Left ventricle myocardium superior (tissue), 1 donor: Measurements from ENCODE around the gene BACE2. TPM values are rescaled to one million over a fixed set of nuclear protein-coding genes. Genes with fewer than 3 reads are reported as not detected.

Experiments
- ATAC-seq: fragments of 200-7000 bp; cut with Tn5 transposase; one replicate; pipeline ENCODE4 v1.9.1; 2020; ENCODE audit warnings: mild to moderate bottlenecking, moderate library complexity
- DNase-seq: peaks from one replicate; pipeline ENCODE4 v3.0.0-alpha.2; 2020
- intact Hi-C: fragments of 100-400 bp; cut with micrococcal nuclease; formaldehyde crosslinking; loops from one replicate; pipeline ENCODE4 v1.11.0; 2022
- total RNA-seq: library from RNA; stranded (reverse); fragmentation: NEBNext Ultra II Directional; extraction: Animal tissue kit (Norgen Biotek cat#: 25700); gene quantifications from one replicate; pipeline ENCODE4 v1.2.1, GENCODE V29; 2021
- donor health status: DM: no; HTN: yes; CAD: no; lungs with severe emphysema.

BACE2 gene
- total RNA-seq, 1 donor from 2014 or later, result 12.7 TPM

GRCh38 chr21:41207401-41208375, 39.7 kb downstream of the BACE2 start:
- DNase-seq, result peak; percentile 81
- intact Hi-C loops, result no loop called here
- peak; percentile 92 for ATAC-seq

- intact Hi-C loops, result no loop called here
- ATAC-seq (no peak), DNase-seq (no peak)
Observed at GRCh38 chr21:41208376-41208763, 40.4 kb downstream of the BACE2 start.

- DNase-seq (no peak), ATAC-seq (no peak)
- intact Hi-C loops, result no loop called here
Observed at GRCh38 chr21:41209016-41209619, 41.2 kb downstream of the BACE2 start.

- intact Hi-C loops, result no loop called here
- DNase-seq, result no peak
- no peak for ATAC-seq
Observed at GRCh38 chr21:41210426-41211059, 42.6 kb downstream of the BACE2 start.

- intact Hi-C loops, result no loop called here
- no peak for DNase-seq
- ATAC-seq, result no peak
Observed at GRCh38 chr21:41211060-41211805, 43.3 kb downstream of the BACE2 start.

GRCh38 chr21:41213021-41213420, 45.1 kb downstream of the BACE2 start:
- no peak for ATAC-seq
- DNase-seq, result no peak
- intact Hi-C loops, result no loop called here

GRCh38 chr21:41215856-41216408, 48.0 kb downstream of the BACE2 start:
- ATAC-seq (no peak), DNase-seq (no peak)
- intact Hi-C loops, result no loop called here

- ATAC-seq (no peak), DNase-seq (no peak)
- intact Hi-C loops, result no loop called here
Observed at GRCh38 chr21:41216486-41216885, 48.5 kb downstream of the BACE2 start.

- ATAC-seq (peak; percentile 90), DNase-seq (peak; percentile 75)
- intact Hi-C loops, result no loop called here
Observed at GRCh38 chr21:41217671-41218385, 49.9 kb downstream of the BACE2 start.

- intact Hi-C loops, result no loop called here
- no peak for DNase-seq
- no peak for ATAC-seq
Observed at GRCh38 chr21:41219498-41220207, 51.7 kb downstream of the BACE2 start.

GRCh38 chr21:41220208-41220733, 52.3 kb downstream of the BACE2 start:
- no peak for DNase-seq
- intact Hi-C loops, result no loop called here
- ATAC-seq, result no peak

- no peak for ATAC-seq
- DNase-seq, result no peak
- intact Hi-C loops, result no loop called here
Observed at GRCh38 chr21:41222247-41223068, 54.5 kb downstream of the BACE2 start.

- no peak for DNase-seq
- intact Hi-C loops, result no loop called here
- no peak for ATAC-seq
Observed at GRCh38 chr21:41226853-41227252, 58.9 kb downstream of the BACE2 start.

GRCh38 chr21:41227357-41228005, 59.5 kb downstream of the BACE2 start:
- intact Hi-C loops, result no loop called here
- DNase-seq (no peak), ATAC-seq (peak; percentile 30)

GRCh38 chr21:41228006-41228370, 60.0 kb downstream of the BACE2 start:
- DNase-seq, result no peak

GRCh38 chr21:41228492-41228891, 60.5 kb downstream of the BACE2 start:
- no peak for DNase-seq
- intact Hi-C loops, result no loop called here
- ATAC-seq, result no peak

More at GRCh38 chr21:41228006-41228370, 60.0 kb downstream of the BACE2 start:
- intact Hi-C loops, result no loop called here
- peak; percentile 25 for ATAC-seq
